Kidney epithelial cell (primary cell): ENCODE results near the gene NRG3. TPM values are rescaled to one million over a fixed set of nuclear protein-coding genes. Genes with fewer than 3 reads are reported as not detected.

Experiments used
- DNase-seq: peaks from one replicate; pipeline ENCODE4 v3.0.0-alpha.2; 2010; ENCODE audit warnings: low read depth
- H3K27me3 ChIP-seq: 2 replicates; pipeline ENCODE4 v1.6.0; 2011; ENCODE audit warnings: low read length; ENCODE audit not compliant: control insufficient read depth, insufficient read depth
- H3K36me3 ChIP-seq: 2 replicates; pipeline ENCODE4 v1.5.1; 2011; ENCODE audit warnings: low read length; ENCODE audit not compliant: control insufficient read depth, insufficient read depth
- H3K4me3 ChIP-seq: 2 replicates; pipeline ENCODE4 v1.5.1; 2011; ENCODE audit warnings: low read depth, mild to moderate bottlenecking, control low read depth, low read length
- CTCF ChIP-seq: IDR thresholded peaks from 2 replicates; pipeline ENCODE4 v1.5.1; 2011; ENCODE audit warnings: mild to moderate bottlenecking, moderate library complexity, low read length, control low read depth, inconsistent platforms; ENCODE audit not compliant: insufficient read depth, poor library complexity, severe bottlenecking
- total RNA-seq: library from RNA; depleted of rRNA; stranded (reverse); fragments of >200 nt; gene quantifications from 2 replicates; pipeline ENCODE4 v1.2.3, GENCODE V29; 2015

The NRG3 gene
- total RNA-seq, 1 donor from 2014 or later: 10.2 TPM

DNA sequence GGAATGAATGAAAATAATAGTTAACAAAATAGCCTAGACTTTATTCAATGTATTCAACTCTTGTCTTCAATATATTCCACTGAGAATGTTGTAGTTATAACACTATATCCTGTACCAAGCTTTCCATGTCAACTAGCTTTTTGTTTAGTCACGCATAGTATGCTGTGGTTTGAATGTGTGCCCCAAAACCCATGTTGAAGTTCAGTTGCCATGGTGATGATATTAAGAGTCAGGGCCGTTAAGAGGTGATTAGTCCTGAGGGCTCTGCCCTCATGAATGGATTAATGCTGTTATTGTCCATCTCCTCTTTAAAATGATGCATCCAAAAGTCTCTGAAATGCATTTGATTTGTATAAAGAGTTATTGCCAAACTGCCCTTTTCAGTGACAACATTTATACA, 887.6 kb downstream of the NRG3 start:
- H3K36me3 ChIP-seq: no peaks in the 10 kb centered on the region
- H3K27me3 ChIP-seq: no peaks in the 10 kb centered on the region
- TF ChIP-seq CTCF: no peak
- DNase-seq: no peak
- no peak overlapping the region for H3K4me3 ChIP-seq

DNA sequence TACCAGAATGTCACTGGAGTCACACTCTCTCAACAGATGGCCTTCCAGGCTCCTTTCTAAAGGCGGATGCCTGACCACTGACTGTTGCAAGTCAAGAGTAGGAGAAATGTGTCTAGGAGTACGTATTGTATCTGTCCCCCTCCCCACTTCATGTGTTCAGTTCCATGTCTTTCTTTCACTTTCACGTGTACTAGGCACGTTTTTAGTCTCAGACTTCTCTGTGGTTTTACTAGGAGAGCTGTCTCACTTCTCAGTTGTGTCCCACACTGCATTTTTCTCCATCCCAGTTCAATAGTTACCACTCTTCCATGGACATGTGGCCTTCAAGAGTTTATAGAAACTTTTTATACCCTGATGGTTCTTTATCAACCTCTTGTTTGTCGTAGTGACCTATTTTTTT, 893.0 kb downstream of the NRG3 start:
- no peak overlapping the region for H3K4me3 ChIP-seq
- DNase-seq: no peak
- no peaks in the 10 kb centered on the region for H3K36me3 ChIP-seq
- H3K27me3 ChIP-seq: no peaks in the 10 kb centered on the region
- no peak for TF ChIP-seq CTCF

- H3K36me3 ChIP-seq: no peaks in the 10 kb centered on the region
- H3K4me3 ChIP-seq: no peak overlapping the region
- TF ChIP-seq CTCF: no peak
- H3K27me3 ChIP-seq: no peaks in the 10 kb centered on the region
- DNase-seq: no peak
These were observed 903.9 kb downstream of the NRG3 start for GRCh38 chr10:82778908-82779307.

DNA sequence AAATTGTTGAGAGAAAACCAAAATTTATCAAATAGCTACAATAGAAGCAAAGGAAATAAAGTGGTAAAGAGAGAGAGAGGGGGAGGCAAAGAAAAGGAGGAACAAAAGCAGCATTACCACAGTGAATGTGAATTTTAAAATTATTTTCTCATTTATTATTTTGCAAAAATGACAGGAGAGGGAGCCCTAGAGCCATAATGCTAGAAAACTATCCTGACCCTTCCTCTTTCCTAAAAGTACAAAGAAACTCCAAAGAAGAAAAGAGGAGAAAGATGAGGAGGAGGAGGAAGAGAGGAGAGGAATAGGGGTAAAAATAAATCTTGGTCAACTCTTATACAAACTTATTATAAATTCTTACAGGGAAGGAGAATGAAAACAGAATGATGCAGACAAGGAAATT, 921.5 kb downstream of the NRG3 start:
- H3K4me3 ChIP-seq: no peak overlapping the region
- peak; percentile 34 for TF ChIP-seq CTCF
- no peaks in the 10 kb centered on the region for H3K27me3 ChIP-seq
- H3K36me3 ChIP-seq: no peaks in the 10 kb centered on the region
- no peak for DNase-seq

- Histone ChIP-seq H3K36me3 (no peaks in the 10 kb centered on the region), H3K27me3 (no peaks in the 10 kb centered on the region), H3K4me3 (no peak overlapping the region)
- DNase-seq: no peak
- TF ChIP-seq CTCF: no peak
These were observed 926.3 kb downstream of the NRG3 start for GRCh38 chr10:82801289-82801688.

GRCh38 chr10:82811621-82812020, 936.6 kb downstream of the NRG3 start:
- no peak overlapping the region for H3K4me3 ChIP-seq
- H3K27me3 ChIP-seq: no peaks in the 10 kb centered on the region
- TF ChIP-seq CTCF: peak; percentile 53
- H3K36me3 ChIP-seq: no peaks in the 10 kb centered on the region
- no peak for DNase-seq
